HG02678 (cell line): ENCODE results near the gene SLC38A1.

Experiments used
- ATAC-seq: cut with Tn5 transposase; IDR thresholded peaks from one replicate; pipeline ENCODE4 v1.9.1; 2021; ENCODE audit warnings: mild to moderate bottlenecking, moderate library complexity; ENCODE audit not compliant: unreplicated experiment

Gene SLC38A1

DNA sequence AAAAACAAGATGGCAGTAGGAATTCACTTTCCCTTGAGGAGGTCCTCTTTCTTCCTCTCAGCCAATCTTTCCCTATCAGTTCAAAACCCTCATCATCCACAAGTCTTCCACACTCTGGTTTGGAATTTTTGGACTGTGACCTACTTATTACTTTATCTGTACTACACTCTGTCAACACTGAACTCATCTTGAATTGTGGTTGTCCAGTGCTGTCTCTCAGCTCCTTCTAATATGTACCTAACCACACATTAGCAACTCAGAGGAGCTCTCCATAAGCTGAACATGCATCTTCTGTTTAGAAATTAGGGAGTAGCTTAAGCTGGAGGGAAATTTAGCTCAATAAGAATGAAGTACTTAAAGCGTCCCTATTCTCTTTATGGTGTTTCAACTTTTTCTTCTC lies 34.8 kb downstream of the SLC38A1 start:
- ATAC-seq: no peak

DNA sequence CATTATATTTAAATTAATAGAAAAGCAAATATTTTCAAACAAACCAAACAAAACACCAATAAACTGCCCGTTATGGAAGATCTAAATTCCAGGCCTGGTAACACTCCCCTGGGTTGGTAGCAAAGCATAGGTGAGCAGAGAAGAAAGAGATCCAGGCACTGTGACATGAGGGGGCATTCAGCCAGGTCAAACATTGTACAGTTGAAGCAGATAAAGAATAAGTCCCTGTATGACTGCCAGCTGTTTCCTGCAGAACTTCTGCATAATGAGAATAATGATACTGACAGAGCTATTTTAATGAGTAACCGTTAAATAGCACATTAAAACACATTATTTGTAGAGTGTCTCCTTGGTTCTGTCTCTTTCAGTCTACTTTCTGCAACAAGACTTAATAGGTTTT lies 35.4 kb downstream of the SLC38A1 start:
- no peak for ATAC-seq

DNA sequence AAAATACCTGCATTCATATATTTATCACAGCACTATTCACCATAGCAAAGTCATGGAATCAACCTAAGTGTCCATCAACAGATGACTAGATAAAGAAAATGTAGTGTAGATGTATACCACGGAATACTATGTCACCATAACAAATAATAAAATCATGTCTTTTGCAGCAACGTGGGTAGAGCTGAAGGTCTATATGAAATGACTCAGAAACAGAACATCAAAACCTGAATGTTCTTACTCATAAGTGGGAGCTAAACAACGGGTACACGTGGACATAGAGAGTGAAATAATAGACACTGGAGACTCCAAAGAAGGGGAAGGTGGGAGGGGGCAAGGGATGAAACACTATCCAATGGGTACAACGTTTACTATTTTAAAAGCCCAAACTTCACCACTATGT lies 37.9 kb downstream of the SLC38A1 start:
- no peak for ATAC-seq

DNA sequence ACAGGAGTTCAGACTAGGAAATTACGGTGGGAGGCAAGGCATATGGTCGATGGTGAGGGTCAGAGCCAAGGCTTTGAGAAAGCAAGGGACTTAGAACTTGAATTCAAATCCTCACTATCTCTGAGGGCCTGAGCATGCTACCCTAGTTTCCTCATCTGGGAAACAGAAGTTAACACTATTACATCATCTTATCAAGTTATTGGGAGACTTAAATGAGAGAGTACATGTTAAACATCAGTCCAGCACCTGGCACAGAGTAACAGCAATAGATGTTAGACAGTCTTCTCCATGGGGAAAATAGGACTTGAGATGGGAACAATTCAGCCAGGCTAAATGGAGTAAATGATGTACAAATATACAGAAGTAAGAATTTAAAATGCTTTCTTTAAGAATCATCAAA lies 38.5 kb downstream of the SLC38A1 start:
- ATAC-seq: no peak

DNA sequence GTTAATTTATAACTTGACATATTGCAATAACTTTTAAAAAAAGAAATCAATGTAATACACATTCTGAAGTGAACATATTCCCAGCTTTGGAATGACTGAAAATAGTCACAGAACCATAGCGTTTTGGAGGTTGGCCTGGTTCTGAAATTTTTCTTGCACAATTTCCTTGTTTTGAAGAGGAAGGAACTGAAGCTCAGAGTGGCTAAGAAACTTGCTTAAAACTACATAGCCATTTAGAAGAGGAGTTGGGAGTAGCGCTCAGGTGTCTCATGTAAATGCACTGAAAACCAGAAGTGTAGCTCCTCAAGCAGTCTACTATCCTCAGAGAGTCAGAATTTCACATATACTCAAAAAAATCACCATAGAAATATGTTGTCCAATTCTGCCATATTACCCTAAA lies 41.2 kb downstream of the SLC38A1 start:
- ATAC-seq: no peak

DNA sequence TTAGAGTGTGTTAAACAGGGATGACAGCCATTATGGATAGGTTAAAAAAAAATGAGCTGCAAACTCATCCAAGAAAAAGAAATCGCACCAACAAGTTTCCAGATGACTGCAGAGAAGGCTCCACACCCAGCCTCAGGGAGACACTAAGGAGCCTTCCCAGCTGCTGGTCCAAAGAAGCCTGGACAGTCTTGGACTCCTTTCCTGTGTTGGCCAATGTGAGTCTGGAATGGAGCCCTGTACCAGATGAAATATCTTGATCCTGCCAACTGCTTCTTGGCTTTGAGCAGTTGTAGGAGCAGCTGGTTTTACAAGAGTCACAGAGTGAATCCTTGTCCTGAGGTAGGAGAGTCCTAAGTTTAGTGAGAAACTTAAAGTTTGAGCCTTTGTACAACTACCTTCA lies 44.5 kb downstream of the SLC38A1 start:
- ATAC-seq: no peak

DNA sequence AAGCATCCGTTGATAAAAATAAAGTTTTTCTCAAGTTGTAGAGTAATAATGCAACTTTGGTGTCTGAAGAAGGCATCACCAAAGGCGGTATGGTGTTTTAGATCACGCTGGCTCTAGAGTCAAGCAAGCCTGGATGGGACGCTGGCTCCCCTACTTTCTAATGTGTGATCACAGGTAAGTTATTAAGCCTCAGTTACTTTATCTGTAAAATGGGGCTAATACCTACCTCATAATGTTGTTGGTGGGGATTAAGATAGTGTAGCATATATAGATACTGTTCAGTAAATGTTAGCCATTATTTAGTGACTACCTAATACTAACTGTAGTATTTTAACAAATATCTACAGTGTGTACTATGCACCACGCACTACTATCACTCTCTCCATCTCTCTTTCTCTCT lies 45.8 kb downstream of the SLC38A1 start:
- no peak for ATAC-seq

DNA sequence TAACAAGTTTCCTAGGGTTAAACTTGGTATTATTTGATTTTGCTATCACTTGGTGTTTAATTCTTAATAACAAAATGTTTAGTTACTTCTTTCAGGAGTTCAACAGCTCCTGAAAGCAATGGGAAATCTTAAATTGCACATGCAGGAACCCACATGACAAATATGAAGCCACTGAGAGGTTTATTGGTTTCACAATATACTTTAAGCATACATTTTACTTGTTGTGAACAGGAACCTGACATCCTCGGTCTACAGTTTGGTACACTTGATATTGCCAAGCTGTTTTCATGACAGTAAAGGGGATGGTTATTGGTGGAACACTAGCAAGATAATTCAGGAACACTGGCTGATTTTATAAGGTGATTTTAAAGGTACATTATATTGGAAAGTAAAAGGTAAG lies 46.2 kb downstream of the SLC38A1 start:
- ATAC-seq: no peak

DNA sequence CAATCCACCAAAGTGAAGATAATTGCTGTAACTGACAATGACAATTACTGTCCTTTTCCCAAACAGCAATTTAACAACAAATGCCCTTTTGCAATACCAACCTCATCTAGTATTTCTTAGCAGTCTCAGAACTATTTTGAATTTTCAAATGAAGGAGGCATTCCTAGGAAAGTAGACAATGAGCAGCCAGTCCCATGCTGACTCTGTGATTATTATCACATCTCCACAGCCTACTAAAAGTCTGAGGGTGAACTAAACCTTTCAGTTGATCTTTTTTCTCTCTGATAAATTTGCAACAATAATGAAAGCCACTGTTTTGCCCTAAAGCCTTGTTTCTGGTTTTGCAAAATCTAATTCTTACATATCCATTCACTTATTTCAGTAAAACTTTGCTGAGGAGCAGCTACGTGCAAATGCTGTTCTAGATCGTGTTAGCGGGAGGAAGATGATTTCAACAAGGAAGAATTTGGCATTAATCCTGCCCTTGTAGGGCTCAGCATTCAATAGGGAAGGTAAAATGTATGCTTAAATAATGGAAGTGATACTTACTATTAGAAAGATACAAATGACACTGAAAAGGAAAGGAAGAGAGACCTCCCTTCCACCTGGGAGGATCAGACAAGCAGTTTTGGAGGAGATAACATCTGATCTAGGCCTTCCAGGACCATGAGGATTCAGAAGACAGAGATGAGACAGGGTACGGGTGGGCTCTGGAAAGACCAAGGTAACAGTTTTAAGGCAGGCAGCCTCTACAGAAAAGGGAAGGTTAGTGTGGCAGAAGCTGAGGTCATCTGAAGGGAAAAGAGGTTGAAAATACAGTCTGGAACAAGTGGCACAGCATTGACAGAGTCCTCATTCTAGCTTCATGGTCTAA lies 47.4 kb downstream of the SLC38A1 start:
- no peak for ATAC-seq

DNA sequence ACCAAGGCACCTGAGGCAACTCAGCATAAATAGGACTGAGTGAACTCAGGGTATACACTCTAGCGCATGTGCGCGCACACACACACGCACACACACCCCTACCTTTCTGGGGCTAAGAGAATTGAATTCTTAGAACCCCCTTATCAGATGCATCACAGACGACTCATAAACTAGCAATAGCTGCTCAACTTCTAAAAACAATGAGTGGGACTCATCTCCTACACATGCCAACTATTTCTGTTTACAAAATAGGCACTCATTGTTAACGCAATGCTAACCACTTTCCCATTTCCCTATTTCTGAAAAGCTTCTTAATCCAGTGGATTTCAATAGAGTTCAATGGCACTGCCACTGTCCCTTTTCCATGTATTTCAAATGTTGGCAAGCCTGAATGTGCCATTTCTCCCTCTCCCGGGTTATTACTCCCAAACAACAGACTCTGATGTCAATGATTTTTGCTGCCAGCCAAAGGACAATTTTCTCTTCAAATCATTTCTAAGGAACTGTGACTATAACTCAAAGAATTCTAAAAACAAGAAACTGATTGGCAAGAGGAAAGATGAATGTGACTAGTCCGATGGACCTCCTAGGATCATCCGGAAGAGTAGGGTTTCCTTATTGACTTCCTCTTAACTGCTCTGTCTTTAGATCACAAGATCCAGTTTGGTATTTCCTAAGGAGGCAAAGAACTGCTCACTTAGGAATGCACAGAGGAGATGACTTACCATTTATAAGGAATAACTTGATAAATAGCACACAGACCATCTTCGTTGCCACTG lies 48.8 kb downstream of the SLC38A1 start:
- no peak for ATAC-seq

DNA sequence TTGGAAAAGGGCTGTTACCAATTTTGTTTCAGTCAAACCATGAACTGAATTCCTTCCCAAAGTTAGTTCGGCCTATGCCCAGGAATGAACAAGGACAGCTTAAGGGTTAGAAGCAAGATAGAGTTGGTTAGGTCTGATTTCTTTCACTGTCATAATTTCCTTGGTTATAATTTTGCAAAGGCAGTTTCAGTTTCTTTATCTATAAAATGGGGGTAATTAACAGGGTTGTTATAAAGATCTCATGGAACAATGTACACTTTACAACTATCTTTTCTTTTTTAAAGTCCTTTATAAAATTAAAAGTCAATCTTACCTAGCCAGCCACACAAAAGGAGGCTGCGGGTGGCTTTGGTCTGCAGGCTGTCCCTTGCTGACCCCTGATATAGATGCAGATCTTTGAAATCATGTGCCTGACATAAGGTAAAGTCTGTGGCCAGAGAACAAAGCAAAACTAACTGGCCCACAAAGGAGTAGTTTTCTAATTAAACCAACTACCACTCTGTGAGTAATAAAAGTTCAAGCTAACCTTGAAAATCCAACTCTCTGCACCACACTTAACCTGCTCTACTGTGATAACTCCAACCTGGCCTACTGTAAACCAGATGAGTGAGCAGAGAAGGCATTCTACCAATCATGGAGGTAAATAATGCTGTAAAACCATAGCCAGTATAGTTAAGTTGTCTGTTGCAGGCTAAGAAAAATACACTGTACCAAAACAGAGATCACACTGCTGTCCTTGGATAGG lies 49.5 kb downstream of the SLC38A1 start:
- no peak for ATAC-seq

DNA sequence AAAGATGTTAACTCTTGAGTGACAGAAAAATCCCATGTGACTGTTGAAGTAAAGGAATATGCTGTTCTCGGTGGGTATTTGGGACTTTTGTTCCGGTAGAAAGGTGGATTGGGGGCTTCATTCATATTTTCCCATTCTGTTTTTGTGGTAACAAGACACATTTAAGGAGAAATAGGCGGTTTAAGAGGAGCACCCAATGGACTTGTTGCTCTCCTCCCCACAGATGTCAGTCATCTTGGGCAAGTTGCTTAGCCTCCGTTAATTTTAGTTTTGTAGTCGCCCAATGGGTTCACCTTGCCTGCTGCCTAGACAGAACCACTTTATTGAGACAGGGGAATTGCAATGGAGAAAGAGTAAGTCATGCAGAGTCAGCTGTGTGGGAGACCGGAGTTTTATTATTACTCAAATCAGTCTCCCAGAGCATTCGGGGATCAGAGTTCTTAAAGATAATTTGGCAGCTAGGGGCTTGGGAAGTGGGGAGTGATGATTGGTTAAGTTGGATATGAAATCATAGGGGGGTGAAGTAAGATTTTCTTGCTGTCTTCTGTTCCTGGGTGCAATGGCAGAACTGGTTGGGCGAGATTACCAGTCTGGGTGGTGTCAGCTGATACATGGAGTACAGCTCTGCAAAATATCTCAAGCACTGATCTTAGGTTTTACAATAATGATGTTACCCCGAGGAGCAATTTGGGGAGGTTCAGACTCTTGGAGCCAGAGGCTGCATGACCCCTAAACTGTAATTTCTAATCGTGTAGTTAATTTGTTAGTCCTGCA lies 50.3 kb downstream of the SLC38A1 start:
- no peak for ATAC-seq

DNA sequence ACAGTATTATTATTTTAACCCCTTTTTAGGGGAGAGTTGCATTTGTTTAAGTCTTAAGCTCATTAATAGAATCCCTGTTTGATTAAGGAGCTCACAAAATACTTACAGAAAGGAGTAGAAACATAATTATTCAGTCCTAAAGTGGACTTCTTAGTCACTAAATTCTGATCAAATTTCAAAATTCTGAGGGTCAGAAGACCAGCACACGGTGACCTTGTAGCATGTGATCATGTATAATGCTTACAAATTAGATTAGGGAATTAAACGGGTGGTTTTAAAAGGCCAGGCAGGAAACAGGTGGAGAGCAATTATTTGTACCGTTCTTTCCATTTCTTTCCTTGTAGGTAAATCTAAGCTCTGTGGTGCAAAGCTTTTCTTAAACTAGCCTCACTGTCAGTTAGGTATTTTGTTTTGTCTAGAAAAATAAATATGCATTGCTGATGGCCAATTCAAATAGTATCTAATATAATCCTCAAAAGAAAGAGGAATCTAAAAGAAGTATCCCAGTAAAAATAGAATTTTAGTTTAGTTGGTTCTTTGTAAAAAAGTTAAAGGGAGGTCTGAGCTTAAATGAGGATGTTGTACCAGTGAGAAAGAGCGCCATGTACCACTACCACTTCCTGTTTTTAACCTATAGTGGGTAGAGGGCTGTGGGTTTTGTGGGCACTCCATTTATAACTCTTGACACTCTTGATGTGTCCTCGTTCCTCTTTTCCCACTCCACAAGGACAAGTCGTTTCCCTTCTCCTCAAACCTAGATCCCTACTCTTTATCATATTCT lies 51.1 kb downstream of the SLC38A1 start:
- ATAC-seq: peak; percentile 74

DNA sequence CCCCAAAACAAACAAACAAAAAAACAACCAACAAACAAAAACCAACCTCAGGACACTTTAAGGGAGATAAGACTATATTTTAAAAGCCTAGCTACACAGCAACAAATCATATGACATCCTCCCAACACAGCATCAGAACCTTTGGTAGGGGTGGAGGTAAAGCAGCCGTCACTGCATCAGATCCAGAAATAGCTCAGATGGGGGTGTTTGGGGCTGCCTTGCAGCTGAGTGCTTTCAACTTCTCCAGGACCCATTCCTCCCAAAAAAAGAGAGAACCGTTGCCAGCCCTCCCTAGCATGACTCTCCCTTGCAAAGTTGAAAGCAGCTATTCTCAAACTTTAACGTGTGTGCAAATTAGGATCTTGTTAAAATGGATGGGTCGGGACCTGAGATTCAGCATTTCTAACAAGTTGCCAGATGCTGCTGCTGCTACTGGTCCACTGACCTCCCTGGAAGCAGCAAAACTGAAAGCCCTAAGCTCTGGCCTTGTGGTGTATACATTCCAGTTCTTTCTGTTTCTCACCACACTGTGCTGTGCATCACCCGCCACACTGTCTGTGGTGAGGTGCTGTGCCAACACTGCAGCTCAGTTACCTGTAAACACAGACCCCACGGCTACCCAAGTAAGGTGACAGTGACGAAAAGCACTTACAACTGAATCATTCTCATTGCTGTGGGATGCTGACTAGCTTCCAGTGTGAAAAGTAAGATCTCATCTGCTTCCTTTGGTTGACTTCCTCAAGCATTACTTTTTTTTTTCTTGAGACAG lies 54.0 kb downstream of the SLC38A1 start:
- peak; percentile 53 for ATAC-seq

DNA sequence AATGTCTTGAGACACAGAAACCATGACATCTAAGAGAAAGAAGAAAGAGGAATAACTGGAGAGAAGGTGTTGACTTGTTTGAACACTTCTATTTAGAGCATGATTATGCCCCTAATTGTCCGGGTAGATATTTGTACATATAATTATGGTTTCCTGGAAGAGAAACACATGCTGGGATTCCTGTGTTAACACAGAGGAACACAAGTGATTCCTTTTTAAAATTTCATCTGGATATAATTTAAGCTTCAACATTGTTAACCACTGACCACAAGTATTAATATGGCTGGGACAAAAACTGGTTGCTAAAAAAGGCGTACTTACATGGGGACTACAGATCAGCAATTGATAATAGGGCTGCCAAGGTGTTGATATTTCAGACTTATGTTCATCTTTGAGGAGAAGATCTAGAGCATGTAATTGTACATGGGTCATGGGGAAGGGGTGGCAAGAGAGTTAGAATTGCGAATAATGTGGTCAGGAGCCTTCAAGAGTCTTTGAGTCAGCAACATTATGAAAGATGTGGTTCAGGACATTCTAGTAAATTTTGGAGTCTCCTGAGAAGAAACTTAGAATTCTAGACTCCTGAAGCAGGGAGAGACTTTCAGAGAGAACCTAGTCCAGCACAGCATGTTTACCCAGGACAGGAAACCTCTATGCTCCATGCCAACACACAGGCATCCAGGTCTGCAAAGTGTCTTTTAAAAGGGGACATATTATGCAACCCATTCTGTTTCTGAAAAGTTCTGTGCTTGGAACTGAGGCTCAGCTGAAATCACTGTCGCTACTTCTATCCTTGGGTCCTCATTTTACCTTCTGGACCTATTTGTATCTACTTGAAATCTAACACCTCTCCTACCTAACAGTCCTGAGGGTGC lies 56.5 kb downstream of the SLC38A1 start:
- no peak for ATAC-seq

DNA sequence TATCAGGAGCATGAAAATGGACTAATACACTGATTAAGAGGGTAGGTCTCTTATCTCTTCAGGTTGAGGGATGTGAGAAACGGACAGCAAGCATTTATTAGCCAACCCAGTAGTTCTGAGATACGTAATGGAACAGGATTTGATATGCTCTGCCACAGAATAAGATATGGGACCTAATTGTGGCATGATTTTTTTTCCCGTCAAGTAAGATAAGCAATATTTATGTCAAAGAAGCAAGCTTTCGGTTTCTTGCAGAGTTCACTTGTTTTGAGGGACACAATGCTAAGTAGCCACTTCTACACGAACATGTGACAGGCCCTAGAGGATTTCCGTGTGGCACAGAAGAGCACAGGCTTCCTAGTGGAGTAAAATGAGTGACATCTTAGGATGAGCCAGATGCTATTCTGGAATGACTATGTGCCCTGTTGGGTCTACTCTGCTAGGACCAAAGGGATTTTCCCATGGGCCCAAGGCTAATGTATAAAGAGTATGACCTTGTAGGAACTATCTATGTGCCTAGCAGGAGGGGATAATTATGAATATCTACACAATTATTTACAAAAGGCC lies 57.9 kb downstream of the SLC38A1 start:
- no peak for ATAC-seq

DNA sequence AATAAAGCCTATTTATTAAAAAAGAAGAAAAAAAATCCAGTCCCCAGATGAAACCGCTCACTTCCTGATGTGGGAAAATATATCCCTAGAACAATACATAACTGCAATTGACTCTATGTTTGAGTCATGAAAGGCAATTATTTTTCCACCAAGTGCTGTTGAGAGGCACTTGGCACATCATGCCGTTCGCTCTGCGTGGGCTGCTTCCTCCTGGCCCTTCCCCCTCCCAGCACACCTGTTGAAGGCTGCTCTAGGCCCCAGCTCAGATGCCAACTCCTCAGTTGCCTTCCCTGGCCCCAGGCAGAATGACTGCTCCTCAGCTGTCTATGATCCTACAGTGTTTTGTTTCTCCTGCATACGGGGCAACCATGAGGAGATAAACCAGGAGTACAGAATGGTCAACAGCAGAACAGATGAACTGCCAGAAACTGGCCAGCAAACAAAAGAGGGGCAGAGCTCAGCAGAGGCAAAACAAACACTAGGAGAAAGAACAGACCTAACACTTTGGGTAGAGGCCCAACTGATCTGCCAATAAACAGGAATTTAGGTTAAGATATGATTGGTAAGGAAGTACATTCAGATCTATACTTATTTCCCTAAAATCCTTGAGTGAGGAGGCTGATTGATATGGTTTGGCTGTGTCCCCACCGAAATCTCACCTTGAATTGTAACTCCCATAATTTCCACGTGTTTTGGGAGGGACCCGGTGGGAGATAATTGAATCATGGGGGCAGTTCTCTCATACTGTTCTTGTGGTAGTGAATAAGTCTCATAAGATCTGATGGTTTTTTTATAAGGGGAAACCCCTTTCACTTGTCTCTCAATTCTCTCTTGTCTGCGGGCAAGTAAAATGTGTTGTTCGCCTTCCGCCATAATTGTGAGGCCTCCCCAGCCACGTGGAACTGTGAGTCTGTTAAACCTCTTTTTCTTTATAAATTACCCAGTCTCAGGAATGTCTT lies 58.6 kb downstream of the SLC38A1 start:
- peak; percentile 76 for ATAC-seq
